Fibroblast of peridontal ligament (primary cell): ENCODE measurements around the gene TMEM259.
A peak's percentile ranks its signal among the peaks of the same experiment; 100 is the strongest.

Source experiments
- DNase-seq: peaks from one replicate; pipeline ENCODE4 v3.0.0-alpha.2; 2010; ENCODE audit errors: extremely low read depth

Gene TMEM259

GRCh38 chr19:1016647-1017114, 4.2 kb downstream of the TMEM259 start:
- DNase-seq: no peak

- DNase-seq: no peak
These were observed 4.9 kb downstream of the TMEM259 start for GRCh38 chr19:1015782-1016646.

GRCh38 chr19:1015061-1015781, 5.7 kb downstream of the TMEM259 start:
- DNase-seq: no peak

DNA sequence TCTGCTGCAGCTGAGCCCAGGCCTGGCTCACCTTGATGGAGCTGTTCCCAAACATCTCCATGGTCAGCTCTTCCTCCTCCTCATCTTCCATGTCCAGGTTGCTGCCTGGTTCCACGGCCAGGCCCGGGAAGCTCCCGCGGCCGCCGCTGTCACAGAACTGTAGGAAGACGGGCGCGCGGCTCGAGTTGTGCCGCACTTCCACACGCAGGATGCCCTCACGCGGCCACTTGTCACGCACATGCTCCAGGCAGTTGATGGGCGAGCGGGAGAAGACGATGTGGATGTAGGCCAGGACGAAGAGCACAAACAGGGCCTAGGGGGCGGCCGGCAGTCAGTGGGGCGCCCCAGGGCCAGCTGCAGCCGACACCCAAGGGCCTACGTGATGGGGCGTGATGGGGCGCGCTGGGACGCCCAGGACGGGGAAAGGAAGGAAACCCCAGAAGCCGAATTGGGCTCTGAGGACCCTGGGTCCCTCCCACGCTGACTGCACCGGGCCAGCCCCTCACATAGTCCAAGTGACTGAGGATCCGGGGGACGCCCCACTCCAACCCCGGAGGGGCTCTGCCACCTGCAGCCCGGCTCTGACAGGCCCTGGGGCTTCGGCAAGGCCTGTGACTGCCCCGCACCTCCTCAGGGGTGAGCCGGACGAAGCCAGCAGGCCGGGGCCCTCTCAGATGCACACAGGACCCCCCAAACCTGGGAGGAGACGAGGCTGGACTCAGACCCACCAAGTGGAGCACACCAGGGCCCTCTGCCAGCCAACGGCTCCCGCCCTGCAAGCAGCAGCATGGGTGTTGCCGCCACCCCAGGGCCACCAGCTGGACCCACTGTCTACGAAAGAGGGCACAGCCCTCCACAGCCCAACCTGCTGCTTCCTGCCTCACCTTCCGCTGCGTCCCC, 6.5 kb downstream of the TMEM259 start:
- no peak for DNase-seq

DNA sequence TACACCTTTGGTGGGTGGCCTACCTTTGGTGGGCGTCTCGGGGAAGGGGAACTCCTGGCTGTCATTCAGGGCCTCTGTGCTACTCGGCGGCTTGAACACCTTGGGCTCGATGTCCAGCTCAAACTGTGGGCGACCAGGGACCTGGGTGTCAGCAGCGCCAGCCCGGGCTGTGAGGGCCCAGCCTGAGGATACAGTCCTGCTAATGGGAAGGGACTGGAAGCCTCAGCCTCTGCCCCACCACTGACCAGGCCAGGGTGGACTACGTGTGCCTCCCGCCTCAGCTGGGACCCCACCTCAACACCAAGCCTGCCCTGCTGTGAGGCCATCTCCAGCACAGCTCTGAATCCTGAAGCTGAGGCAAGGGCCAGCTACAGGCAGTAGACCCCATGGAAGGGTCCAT, 7.7 kb downstream of the TMEM259 start:
- no peak for DNase-seq

- no peak for DNase-seq
These were observed 8.6 kb downstream of the TMEM259 start for GRCh38 chr19:1012334-1012733.

DNA sequence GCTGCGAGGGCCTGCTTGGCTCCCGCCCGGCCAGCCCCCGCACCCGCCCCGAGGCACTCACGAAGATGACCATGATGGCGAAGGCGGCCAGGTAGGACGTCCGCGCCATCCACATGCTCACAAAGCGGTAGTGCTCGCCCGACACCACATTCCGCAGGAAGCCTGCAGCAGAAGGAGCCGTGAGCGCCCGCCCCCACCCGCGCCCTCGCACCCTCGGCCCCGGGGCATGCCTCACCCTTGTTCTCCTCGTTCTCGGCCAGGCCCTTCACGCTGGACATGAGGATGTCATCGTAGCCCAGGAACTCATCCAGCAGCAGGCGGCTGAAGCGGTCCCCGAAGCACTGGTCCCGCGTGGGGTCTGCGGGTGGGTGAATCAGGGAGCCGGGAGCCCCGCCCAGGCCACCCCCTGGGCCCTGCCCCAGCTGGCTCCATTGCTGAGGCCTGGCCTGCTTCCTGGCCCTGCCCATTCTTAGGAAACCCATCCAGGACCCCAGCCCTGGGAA, 9.0 kb downstream of the TMEM259 start:
- no peak for DNase-seq

DNA sequence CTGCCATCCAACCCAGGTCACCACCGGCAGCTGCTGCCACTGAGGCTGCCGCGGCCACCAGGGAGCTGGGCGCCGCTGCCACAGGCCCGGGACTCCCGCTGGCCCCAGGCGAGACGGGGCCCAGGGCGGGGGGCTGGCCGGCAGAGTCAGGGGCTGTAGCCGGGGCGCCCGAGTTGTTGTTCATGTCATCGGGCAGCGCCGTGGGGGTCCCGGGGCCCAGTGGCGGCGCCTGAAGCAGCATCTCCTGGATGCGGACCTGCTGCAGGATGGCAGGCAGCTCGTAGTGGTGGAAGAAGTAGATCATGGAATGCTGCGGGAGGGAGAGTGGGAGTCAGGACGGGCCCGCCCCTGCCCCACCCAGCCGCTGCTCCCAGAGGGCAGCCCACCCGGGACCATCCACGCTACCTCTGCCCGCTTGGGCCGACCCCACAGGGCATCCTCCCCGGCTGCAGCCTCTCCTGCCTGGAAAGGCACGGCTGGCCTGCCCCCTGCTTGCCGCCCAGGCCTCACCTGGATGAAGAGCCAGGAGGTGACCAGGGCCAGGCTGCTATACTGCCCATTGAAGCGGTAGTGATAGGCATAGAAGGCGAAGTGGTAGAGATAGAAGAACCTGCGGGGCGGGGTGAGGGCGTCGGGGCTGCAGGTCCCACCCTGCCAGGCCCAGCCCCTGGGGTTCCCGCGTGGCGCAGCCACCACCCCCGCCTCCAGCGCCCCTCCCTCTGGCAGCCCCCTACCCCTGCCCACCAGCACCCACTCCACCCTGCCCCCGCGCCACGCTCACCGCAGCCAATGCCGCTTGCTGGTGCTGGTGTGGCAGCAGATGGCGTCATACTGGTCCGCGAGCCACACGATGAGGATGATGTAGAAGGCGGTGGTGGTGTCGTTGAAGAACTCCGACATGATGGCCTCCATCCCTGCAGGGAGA, 10.1 kb downstream of the TMEM259 start:
- no peak for DNase-seq

DNA sequence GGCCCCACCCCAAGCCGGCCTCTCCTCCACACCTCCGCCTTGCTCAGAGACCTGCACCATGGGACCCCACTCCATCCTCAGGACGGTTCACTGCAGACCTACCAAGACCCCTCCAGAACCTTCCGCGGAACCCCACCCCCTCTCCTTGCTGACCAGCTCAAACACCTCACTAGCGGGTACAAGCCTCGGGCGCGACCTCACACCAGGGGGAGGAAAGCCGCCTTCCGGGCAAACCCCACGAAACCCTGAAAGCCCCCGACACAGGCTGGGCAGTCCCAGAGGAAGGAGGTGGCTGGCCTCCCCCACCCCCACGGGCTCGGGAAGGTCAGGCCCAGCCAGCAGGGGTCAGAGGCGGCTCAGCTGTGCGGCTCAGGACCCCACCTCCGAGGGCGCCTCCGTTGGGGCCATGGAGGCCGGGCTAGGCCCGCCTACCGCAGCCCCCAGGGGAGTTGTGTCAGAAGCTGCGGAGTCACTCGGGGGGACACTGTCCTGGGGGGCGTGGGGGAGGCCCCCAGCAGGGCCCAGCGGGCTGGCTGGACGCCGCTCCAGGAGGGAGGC, 10.9 kb downstream of the TMEM259 start:
- no peak for DNase-seq

- peak; percentile 87 for DNase-seq
These were observed 11.6 kb downstream of the TMEM259 start for GRCh38 chr19:1009041-1009980.

DNA sequence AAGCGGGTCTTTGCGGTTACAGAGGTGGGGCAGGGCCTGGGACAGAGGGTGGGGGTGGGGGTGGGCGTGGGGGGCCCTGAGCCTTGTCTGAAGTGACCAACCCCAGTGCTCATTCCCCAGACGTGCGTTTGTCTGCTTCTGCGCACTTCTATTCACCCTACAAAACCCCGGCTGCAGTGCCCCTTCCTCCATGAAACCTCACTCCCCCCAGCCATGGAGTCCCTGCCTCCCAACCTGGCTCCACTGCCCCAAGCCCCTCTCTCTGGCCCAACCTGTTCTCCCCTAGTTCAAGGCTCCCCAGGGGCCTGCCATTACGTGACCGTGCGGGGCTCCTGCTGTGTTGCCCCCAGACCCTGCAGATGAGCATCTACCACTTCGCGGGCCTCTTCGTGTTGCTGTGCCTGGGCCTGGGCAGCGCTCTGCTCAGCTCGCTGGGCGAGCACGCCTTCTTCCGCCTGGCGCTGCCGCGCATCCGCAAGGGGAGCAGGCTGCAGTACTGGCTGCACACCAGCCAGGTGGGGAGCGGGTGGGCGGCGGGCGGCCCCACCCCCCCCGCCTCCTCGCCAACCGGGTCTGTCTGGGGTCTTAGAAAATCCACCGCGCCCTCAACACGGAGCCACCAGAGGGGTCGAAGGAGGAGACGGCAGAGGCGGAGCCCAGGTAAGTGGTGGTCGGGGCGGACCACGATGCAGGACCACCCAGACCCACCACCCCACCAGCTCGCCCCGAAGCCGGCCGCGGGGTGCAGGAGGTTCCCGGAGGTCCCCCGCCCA, 12.5 kb downstream of the TMEM259 start:
- DNase-seq: no peak

DNA sequence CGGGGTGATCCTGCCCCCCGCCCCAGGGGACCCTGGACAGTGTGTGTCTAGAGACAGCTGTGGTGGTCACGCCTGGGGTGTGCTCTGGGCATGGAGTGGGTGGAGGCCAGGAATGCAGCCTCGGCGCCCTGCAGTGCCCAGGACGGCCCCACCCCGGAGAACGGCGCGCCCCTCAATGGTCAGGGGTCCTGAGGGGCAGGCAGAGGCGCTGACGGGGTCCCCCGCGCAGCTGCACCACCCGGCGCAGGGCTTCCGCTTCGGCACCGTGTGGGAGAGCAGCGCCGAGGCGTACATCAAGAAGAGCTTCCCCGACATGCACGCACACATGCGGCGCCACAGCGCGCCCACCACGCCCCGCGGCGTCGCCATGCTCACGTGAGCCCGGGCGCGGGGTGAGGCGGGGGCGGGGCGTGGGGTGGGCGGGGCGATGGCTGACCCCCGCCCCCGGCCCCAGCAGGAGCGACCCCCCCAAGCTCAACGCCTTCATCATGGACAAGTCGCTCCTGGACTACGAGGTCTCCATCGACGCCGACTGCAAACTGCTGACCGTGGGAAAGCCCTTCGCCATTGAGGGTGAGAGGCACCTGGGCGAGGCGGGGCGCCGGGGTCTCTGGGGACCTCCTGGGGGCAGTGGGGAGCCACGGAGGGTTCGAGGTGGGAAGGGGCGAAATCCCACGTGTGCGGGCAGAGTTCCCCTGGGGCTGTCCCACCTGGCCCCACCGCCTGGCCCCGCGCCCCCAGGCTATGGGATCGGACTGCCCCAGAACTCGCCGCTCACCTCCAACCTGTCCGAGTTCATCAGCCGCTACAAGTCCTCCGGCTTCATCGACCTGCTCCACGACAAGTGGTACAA, 13.3 kb downstream of the TMEM259 start:
- no peak for DNase-seq

DNA sequence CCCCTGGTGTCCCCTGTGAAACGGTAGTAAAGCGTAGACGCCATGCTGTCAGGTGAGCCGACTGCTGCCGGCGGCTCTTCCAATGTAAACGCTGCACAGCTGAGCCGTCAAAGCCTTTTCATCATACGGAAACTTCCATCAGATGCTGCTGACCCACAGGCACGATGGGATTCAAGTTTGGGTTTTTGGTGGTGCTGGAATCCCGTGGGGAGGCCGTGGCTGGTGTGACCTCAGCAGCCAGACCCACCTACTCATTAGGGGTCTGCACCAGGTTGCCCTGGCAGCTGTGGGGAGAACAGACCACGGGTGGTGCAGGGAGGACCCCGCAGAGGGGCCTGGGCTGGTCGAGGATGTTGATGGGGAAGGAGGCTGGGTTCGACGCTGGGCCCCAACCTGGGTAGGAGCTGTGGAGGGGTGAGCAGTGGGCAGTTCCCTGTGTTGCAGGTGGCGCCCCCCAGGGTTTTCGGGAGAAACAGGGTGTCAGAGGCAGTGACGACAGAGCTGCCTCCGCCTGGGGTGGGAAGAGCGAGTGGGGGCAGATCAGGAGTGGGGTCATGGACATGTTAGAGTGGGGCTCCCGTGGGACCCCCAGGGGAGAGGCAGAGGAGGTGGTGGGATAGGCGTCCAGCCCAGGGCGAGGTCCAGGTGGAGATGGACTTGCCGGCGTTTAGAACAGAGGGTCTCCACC, 14.1 kb downstream of the TMEM259 start:
- no peak for DNase-seq

GRCh38 chr19:1004803-1005664, 15.9 kb downstream of the TMEM259 start:
- DNase-seq: no peak

DNA sequence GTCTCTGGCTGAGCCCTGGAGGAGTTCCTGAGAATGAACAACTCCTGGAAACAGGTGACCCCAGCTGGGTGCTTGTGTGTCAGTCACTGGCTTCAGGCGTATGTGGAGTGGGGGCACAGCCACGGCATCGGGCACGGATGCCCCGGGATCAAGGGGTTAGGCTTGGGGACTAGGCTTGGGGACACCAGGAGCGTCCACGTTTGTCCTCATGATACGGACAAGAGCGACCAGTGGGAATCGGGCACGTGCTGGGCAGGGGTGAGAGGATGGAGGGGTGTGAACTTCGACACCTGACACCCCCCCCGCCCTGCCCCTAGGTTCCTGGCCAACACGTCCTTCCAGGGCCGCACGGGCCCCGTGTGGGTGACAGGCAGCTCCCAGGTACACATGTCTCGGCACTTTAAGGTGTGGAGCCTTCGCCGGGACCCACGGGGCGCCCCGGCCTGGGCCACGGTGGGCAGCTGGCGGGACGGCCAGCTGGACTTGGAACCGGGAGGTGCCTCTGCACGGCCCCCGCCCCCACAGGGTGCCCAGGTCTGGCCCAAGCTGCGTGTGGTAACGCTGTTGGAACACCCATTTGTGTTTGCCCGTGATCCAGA, 16.6 kb downstream of the TMEM259 start:
- no peak for DNase-seq

- DNase-seq: no peak
These were observed 17.6 kb downstream of the TMEM259 start for GRCh38 chr19:1003283-1003682.
